Stimulated activated CD8-positive, alpha-beta memory T cell treated with anti-CD3 and anti-CD28 coated beads, Interleukin-4, amount 100 ng/mL, for 24 hours (primary cell): ENCODE measurements around the gene SETD1A.

Experiments
- DNase-seq: peaks from one replicate; pipeline ENCODE4 v3.0.0-alpha.2; 2020; ENCODE audit warnings: low read depth

The SETD1A gene

DNA sequence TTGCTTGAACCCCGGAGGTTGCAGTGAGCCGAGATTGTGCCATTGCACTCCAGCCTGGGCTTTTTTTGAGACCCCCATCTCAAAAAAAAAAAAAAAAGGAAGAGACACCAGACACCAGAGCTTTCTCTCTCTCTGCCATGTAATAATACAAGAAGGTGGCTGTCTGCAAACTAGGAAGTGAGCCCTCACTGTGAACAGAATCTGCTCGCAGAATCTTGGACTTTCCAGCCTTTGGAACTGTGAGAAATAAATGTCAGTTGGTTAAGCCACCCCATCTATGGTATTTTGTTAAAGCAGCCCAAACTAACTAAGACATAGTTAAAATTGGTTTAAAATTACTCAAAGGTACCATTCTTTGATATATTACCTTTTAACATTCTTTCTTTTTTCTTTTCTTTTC lies 63.0 kb downstream of the SETD1A start:
- no peak for DNase-seq

DNA sequence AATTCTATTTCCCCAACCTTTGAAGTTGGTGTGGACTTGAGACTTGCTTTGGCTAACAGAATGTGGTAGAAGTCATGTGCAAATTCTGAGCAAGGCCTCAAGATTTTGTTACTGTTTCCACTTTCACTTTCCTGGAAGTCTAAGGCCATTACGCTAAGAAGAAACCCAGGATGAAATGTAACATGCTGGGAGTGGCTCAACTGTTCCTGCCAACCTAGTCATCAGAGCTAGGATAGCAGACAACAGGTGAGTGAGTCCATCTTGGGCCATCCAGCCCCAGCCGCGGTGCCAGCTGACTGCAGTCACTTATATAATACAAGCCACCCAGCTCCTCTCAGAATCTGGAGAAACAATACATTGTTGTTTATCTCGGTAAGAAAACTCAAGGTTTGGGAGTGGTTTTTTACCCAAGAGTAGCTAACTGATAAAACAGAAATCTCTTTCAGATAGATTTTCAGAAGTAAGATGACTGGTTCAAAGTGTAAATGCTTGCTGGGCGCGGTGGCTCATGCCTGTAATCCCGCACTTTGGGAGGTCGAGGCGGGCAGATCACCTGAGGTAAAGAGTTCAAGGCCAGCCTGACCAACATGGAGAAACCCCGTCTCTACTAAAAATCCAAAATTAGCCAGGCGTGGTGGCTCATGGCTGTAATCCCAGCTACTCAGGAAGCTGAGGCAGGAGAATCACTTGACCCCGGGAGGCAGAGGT lies 65.1 kb downstream of the SETD1A start:
- DNase-seq, result no peak

DNA sequence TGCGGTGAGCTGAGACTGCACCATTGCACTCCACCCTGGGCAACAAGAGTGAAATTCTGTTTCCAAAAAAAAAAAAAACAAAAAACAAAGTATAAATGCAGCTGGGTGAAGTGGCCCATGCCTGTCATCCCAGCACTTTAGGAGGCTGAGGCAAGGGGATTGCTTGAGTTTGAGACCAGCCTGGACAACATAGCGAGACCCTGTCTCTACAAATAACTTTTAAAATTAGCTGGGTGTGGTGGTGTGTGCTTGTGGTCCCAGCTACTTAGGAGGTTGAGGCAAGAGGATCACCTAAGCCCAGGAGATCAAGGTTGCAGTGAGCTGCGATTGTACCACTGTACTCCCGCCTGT lies 65.7 kb downstream of the SETD1A start:
- DNase-seq, result no peak

DNA sequence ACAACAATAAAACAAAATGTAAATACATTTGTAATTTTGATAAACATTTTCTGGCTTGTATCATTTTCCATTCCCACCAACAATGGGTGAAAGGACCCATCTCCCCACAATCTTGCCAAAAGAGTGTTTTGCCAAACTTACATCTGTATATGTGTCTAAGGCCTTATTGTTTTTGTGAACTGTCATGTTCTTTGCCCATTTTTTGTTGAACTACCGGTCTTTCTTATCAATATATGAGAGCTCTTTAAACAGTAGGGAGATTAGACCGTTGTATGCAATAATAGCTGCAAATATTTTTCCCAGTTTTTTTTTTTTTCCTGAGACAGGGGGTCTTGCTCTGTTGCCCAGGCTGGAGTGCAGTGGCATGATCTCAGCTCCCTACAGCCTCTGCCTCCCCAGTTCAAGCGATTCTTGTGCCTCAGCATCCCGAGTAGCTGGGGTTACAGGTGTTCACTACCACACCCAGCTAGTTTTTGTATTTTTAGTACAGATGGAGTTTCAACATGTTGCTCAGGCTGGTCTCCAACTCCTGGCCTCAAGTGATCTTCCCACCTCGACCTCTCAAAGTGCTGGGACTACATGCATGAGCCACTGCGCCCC lies 66.2 kb downstream of the SETD1A start:
- DNase-seq, result no peak

DNA sequence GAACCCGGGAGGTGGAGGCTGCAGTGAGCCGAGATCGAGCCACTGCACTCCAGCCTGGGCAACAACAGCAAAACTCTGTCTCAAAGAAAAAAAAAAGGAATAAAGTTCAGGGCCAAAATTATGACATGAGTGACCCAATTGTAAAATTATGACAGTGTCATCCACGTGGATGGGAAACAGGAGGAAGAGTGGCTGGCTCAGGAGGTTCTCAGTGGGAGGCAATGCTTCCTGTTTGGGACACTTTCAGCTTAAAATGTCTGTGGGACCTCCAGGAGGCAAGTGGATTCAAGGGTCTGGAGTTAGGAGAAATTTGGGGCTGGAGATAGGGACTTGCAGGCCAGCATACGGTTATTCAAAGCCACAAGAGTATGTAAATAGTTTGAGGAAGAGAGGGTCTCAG lies 67.8 kb downstream of the SETD1A start:
- DNase-seq, result no peak

DNA sequence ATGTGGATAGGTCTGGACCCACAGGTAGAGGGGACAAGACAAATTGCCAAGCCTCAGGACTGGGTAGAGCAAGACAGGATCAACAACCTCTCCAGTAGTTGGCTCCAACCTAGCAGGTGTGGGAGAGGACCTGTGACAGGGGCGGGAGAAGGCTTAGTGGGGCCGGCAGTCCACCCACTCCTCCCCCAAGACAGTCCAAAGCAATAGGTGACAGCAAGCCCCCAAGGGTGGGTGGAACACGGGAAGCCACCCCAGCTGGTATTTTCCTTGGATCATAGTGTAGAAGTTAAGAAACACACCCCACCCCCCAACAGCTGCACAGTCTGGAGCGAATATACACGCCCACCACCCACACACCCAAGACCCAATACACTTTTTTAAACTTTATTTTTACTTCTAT lies 71.7 kb downstream of the SETD1A start:
- DNase-seq, result no peak

DNA sequence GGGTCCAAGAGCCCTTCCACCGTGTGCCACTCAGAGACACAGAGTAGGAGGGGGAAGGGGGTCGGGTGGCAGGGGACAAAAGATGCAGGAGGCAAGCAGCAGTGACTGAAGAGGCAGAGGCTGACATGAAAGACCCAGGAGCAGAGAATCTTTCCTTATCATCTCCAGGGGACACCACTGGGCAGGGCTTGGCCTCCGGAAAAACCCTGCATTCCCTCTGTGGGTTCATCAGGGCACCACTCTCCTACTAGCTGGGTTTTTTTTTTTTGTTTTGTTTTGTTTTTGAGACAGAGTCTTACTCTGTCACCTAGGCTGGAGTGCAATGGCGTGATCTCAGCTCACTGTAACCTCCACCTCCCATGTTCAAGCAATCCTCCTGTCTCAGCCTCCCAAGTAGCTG lies 73.7 kb downstream of the SETD1A start:
- no peak for DNase-seq

DNA sequence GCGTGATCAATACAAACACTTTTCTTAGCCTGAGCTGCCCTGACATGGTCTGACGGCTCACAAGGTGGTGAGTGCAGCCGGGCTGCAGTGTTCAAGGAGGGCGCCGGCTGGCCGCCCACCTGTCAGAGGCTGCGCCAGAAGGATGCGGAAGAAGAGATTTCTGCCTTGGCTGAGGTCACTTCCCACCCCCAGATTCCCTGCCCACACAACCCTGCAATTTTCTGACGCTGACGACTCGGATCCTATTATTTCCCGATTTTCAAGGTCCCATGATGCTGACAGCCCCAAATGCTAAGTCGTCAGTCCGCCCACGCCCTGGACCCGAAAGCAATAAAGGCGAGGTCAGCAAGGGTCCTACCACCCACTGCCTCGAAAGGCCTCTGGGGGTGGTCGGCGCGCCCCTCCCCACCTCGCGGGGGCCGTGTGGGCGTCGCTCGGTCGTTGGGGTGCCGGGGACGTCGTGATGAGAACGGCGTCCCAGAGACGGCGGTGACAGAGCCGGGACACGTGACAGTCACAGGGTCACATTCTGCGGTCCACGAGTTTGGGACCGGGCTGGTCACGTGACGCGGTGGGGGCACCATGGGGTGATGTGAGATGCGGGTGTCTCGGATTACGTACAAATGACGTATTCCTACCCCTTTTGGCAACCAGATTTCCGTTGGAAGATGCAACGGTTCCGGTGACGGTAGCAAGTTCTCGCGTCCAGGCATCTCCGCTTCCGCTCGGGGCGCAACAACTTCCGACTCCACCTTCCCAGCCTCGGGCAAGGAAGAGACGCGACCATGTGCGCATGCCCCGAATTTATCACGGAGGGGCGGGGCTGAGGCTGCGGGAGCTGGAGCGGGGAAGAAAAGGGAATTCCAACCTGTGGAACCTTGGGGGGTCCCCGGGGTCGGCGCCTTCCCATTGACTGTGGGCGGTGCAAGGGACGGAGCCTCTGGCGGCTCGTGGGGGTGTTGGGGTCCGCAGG lies 75.5 kb downstream of the SETD1A start, which contains the start of gene STX4:
Gene STX4 (plus strand): TSS at position 823 of the 973 bp plus-strand sequence. CDS start 248 bp downstream, outside the sequence.
- peak; percentile 96 for DNase-seq

DNA sequence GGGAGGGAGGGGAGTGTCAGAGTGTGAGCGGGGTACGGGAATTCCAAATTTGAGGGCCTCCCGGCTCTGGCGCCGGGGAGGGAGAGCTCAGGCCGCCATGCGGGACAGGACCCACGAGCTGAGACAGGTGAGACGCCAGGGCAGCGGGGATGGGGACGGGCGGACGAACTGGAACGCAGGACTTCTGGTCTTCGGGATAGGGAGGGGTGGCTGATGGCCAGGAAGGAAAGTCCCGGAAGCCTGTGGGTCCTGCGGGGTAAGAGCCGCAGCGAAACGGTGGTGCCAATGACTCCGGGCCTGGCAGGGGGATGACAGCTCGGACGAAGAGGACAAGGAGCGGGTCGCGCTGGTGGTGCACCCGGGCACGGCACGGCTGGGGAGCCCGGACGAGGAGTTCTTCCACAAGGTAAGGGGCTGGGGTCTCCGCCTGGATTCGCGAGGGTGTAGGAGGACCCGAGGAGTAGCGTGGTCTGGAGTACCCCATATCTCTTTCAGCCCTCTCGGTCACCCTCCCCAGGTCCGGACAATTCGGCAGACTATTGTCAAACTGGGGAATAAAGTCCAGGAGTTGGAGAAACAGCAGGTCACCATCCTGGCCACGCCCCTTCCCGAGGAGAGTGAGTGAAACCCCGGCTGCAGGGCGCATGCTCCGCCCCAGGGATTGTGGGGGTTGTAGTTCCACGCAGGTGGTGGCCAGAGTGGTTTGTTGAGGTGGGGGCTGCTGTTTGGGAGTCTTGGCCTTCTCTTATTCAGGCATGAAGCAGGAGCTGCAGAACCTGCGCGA lies 76.3 kb downstream of the SETD1A start:
- peak; percentile 85 for DNase-seq
